ENCODE results near the gene FBN1. TPM values are rescaled to one million over a fixed set of nuclear protein-coding genes. Genes with fewer than 3 reads are reported as not detected.

Gene FBN1
- total RNA-seq, 1 experiment from 2014 or later, result 1.1 TPM

- Mint-ChIP-seq H3K36me3 (ENCODE audit: insufficient read depth, unreplicated experiment) (no peaks in the 10 kb centered on the region), H3K27me3 (ENCODE audit: unreplicated experiment) (no peaks in the 10 kb centered on the region), H3K27ac (ENCODE audit: unreplicated experiment) (no peak overlapping the region), H3K9me3 (ENCODE audit: low read depth, unreplicated experiment) (peaks cover under 1% of the 10 kb centered on the region), H3K4me3 (ENCODE audit: low read depth, unreplicated experiment) (no peak overlapping the region), H3K4me1 (ENCODE audit: low read depth, unreplicated experiment) (peaks cover 8% of the 10 kb centered on the region)
- CTCF ChIA-PET, result no interaction called here
- intact Hi-C loops (cut with micrococcal nuclease; ENCODE audit: unreplicated experiment), result no loop called here
- peak; percentile 16 for DNase-seq
- TF ChIP-seq CTCF (IDR thresholded peaks at IDR 0.05; ENCODE audit: unreplicated experiment), result no peak
- no TSS peak for BruUV-seq (replicated peaks)
Observed at GRCh38 chr15:48682942-48683651, 37.6 kb upstream of the FBN1 start.

- no peaks in the 10 kb centered on the region for H3K27me3 Mint-ChIP-seq (ENCODE audit: unreplicated experiment)
- no peak overlapping the region for H3K27ac Mint-ChIP-seq (ENCODE audit: unreplicated experiment)
- TF ChIP-seq CTCF (IDR thresholded peaks at IDR 0.05; ENCODE audit: unreplicated experiment), result no peak
- H3K36me3 Mint-ChIP-seq (ENCODE audit: insufficient read depth, unreplicated experiment), result no peaks in the 10 kb centered on the region
- BruUV-seq (replicated peaks), result no TSS peak
- CTCF ChIA-PET, result no interaction called here
- DNase-seq, result no peak
- no peaks in the 10 kb centered on the region for H3K9me3 Mint-ChIP-seq (ENCODE audit: low read depth, unreplicated experiment)
- H3K4me1 Mint-ChIP-seq (ENCODE audit: low read depth, unreplicated experiment), result peaks cover 8% of the 10 kb centered on the region
- H3K4me3 Mint-ChIP-seq (ENCODE audit: low read depth, unreplicated experiment), result no peak overlapping the region
- intact Hi-C loops (cut with micrococcal nuclease; ENCODE audit: unreplicated experiment), result no loop called here
Observed at GRCh38 chr15:48681353-48681752, 35.8 kb upstream of the FBN1 start.

- BruUV-seq (replicated peaks), result no TSS peak
- H3K9me3 Mint-ChIP-seq (ENCODE audit: low read depth, unreplicated experiment), result no peaks in the 10 kb centered on the region
- H3K27me3 Mint-ChIP-seq (ENCODE audit: unreplicated experiment), result no peaks in the 10 kb centered on the region
- no peak for TF ChIP-seq CTCF (IDR thresholded peaks at IDR 0.05; ENCODE audit: unreplicated experiment)
- no peak overlapping the region for H3K27ac Mint-ChIP-seq (ENCODE audit: unreplicated experiment)
- no peak for DNase-seq
- H3K4me1 Mint-ChIP-seq (ENCODE audit: low read depth, unreplicated experiment), result peaks cover 8% of the 10 kb centered on the region
- H3K36me3 Mint-ChIP-seq (ENCODE audit: insufficient read depth, unreplicated experiment), result no peaks in the 10 kb centered on the region
- intact Hi-C loops (cut with micrococcal nuclease; ENCODE audit: unreplicated experiment), result no loop called here
- no peak overlapping the region for H3K4me3 Mint-ChIP-seq (ENCODE audit: low read depth, unreplicated experiment)
- CTCF ChIA-PET, result no interaction called here
Observed at GRCh38 chr15:48680841-48681240, 35.3 kb upstream of the FBN1 start.

- TF ChIP-seq CTCF (IDR thresholded peaks at IDR 0.05; ENCODE audit: unreplicated experiment), result no peak
- Mint-ChIP-seq H3K9me3 (ENCODE audit: low read depth, unreplicated experiment) (no peaks in the 10 kb centered on the region), H3K4me3 (ENCODE audit: low read depth, unreplicated experiment) (no peak overlapping the region), H3K27me3 (ENCODE audit: unreplicated experiment) (no peaks in the 10 kb centered on the region), H3K36me3 (ENCODE audit: insufficient read depth, unreplicated experiment) (no peaks in the 10 kb centered on the region), H3K4me1 (ENCODE audit: low read depth, unreplicated experiment) (peaks cover 8% of the 10 kb centered on the region), H3K27ac (ENCODE audit: unreplicated experiment) (no peak overlapping the region)
- DNase-seq, result no peak
- no TSS peak for BruUV-seq (replicated peaks)
- CTCF ChIA-PET, result no interaction called here
- intact Hi-C loops (cut with micrococcal nuclease; ENCODE audit: unreplicated experiment), result no loop called here
Observed at GRCh38 chr15:48679952-48680351, 34.4 kb upstream of the FBN1 start.
